HG03139 (cell line): ENCODE results near the gene MAPK8IP2.
"Not testable (repeated sequence)": the region's sequence is repeated elsewhere in the genome, so short reads cannot be mapped to it uniquely, and the experiment has no call there.

Experiments
- ATAC-seq: cut with Tn5 transposase; IDR thresholded peaks from one replicate; pipeline ENCODE4 v1.9.1; 2021; ENCODE audit not compliant: unreplicated experiment

MAPK8IP2 gene

DNA sequence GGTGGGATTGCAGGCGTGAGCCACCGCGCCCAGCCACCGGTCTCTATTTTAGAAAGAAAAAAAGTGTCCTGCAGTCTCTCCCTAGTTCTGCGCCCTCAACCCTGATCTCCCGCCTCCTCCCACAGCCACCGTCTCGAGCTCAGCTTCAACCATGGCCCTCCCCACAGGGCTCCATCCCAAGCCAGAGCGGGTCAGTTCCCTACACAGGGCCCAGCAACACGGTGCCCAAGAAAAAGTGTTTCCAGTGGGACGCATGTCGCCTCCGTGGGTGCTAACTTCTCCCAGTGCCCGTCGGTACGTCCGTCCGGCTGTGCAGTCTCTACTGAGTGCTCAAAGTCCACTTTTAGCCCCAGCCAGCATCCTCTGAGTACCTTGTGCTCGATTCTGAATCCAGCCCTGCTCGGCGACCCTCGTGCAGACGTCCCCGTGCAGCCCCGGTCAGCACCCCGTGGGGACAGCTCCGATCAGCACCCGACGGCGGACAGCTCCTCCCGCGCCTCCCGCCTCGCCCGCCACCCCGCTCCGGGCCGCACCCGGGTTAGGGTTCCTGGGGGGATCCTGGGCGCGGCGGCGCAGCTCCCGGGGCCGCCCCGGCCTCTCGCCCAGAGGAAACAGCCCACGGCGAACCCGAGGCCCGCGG lies 657 bp upstream of the MAPK8IP2 start:
- no peak for ATAC-seq

GRCh38 chr22:50600967-50601668 lies 525 bp downstream of the MAPK8IP2 start:
- no peak for ATAC-seq

DNA sequence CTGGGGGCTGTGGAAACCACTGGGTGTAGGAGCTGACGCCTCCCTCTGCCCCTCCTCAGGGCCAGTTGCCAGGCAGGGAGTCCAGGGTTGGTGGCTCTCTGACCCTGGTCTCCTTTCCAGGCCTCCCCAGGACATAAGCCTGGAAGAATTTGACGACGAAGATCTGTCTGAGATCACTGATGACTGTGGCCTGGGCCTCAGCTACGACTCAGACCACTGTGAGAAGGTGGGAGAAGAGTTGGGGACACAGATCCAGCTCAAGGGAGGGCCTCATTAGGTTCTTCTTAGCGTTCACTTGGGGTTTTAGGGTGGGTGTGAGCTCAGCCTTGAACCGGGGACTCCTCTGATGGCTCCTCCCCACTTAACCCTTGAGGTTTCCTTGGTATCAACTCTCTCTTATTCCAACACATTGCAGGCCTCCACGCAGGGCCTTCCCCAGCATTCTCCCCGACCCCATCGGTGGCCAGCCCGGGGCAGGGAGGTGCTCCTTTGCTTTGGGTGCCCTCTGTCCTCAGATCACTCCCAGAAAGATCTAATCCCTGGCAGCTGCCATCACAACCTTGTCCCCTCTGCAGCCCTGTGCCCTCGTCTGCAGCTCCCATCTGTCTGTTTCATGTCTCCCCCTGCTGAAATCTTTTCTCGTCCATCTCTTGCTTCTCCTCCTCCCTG lies 1.2 kb downstream of the MAPK8IP2 start:
- no peak for ATAC-seq

DNA sequence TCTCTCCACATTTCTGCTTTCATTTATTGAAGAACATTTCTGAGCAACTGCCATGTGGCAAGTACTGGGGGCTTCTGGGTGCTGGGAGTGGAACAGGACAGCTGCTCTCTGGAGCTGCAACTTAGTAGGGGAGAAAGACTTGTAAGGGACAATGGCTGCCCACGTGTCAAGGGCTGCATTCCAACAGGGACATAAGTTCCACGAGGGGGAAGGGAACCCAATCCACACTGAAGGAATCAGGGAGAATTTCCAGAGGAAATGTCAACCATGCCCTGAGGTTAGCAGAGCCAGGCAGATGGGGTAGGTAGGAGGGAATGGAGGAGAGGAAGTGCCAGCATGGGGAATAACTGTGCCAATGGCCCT lies 1.7 kb downstream of the MAPK8IP2 start:
- ATAC-seq = no peak

- no peak for ATAC-seq
Measured at GRCh38 chr22:50603511-50604255, 3.1 kb downstream of the MAPK8IP2 start.

DNA sequence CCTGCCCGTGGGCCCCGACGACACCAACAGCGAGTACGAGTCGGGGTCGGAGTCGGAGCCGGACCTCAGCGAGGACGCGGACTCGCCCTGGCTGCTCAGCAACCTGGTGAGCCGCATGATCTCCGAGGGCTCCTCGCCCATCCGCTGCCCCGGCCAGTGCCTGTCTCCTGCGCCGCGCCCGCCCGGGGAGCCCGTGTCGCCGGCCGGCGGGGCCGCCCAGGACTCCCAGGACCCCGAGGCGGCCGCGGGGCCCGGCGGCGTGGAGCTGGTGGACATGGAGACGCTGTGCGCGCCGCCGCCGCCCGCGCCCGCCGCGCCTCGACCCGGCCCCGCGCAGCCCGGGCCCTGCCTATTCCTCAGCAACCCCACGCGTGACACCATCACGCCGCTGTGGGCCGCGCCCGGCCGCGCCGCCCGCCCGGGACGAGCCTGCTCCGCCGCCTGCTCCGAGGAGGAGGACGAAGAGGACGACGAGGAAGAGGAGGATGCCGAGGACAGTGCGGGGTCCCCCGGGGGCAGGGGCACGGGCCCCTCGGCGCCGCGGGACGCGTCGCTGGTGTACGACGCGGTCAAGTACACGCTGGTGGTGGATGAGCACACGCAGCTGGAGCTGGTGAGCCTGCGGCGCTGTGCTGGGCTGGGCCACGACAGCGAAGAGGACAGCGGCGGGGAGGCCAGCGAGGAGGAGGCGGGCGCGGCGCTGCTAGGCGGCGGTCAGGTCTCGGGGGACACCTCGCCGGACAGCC lies 3.8 kb downstream of the MAPK8IP2 start:
- ATAC-seq = no peak

- ATAC-seq = no peak
Measured at GRCh38 chr22:50605002-50605612, 4.5 kb downstream of the MAPK8IP2 start.

DNA sequence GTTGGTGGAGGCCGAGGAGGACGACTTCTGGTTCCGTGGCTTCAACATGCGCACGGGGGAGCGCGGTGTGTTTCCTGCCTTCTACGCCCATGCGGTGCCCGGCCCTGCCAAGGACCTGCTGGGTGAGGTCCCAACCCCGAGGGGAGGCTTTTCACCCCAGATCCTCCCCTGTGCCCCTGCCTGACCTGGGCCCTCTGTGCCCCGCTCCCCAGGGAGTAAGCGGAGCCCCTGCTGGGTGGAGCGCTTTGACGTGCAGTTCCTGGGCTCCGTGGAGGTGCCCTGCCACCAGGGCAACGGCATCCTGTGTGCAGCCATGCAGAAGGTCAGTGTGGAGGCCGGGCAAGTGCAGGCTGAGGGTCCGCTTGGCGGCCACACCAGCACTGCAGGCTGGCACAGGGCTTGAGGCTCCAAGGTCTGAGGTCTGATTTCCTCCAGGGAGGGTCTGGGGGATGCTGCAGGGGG lies 5.1 kb downstream of the MAPK8IP2 start:
- ATAC-seq = no peak

GRCh38 chr22:50606165-50606945 lies 5.8 kb downstream of the MAPK8IP2 start:
- ATAC-seq = no peak

DNA sequence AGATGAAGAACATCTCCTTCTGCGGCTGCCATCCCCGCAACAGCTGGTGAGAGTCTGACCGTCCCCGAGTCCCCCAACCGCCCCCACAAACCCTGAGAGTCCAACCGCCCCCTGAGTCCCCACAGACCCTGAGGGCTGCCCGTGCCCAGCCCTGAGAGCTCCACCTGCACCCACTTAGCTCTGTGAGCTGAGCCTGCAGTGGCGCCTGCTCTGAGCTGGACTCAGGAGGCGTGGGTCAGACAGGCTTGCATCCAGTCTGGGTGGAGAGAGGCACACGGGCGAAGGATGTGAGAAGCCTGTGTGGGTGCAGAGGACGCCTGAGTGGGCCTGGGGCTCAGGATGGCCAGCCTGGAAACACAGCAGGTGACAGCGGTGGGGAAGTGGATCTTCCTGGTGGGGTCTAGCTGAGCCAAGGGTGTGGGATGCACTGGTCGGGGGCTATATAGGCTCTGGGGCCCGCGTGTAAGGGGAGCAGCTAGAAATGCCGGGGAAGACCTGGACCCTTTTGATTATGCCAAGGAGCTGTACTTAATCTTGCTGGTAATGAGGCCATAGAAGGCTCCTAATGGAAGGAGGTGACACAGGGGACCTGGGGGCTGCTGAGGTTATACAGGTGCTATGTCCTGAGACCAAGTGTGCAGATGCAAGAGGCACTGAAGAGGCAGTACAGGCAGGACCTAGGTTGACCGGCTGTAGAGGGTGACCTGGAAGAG lies 6.5 kb downstream of the MAPK8IP2 start:
- ATAC-seq = no peak

- ATAC-seq = no peak
Measured at GRCh38 chr22:50607659-50608020, 7.0 kb downstream of the MAPK8IP2 start.

GRCh38 chr22:50608058-50608840 lies 7.7 kb downstream of the MAPK8IP2 start:
- ATAC-seq = not testable (repeated sequence)

- ATAC-seq = no peak
Measured at GRCh38 chr22:50608996-50609395, 8.4 kb downstream of the MAPK8IP2 start.

GRCh38 chr22:50609599-50609998 lies 9.0 kb downstream of the MAPK8IP2 start:
- ATAC-seq = no peak

GRCh38 chr22:50610041-50610451 lies 9.5 kb downstream of the MAPK8IP2 start:
- no peak for ATAC-seq

GRCh38 chr22:50610581-50610980 lies 10.0 kb downstream of the MAPK8IP2 start:
- ATAC-seq = no peak

DNA sequence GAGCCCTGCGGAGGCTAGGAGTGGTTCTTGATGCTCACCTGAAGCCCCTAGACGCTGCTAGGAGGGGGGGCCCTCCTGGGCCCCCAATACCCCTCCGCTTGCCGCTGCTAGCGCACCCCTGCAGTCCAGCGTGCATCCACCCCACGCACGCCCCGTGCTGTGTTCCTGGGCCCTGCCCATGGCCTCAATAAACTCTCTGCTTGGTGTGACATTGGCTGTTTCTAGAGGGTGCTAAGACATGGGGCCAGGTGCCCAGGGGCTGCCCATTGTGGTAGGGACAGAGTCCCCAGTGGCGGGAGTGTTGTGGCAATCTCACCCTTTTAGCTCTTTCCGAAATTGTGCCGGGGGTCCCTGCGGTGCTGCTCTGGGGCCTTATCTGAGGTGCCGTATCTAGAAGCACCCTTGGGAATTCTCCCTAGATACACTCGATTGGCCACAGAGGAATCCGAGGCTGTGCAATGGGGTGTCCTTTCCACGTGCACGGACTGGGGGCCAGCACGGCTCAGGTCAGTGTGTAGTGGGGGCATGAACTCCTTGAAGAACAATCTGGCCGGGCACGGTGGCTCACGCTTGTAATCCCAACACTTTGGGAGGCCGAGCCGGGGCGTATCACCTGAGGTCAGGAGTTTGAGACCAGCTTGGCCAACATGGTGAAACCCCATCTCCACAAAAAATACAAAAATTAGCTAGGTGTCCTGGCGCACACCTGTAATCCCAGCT lies 10.9 kb downstream of the MAPK8IP2 start:
- no peak for ATAC-seq

- ATAC-seq = no peak
Measured at GRCh38 chr22:50612168-50612527, 11.6 kb downstream of the MAPK8IP2 start.
